WERI-Rb-1 (cell line): ENCODE results near the gene ATP11A.
"Not testable (repeated sequence)": the region's sequence is repeated elsewhere in the genome, so short reads cannot be mapped to it uniquely, and the experiment has no call there.

Experiments
- DNase-seq: peaks from one replicate; pipeline ENCODE4 v3.0.0-alpha.2; 2020
- H3K27ac ChIP-seq: fragments of 250-450 bp; sonication (Bioruptor Pico); 2 replicates; pipeline ENCODE4 v1.5.1; 2020; ENCODE audit warnings: mild to moderate bottlenecking, moderate library complexity
- H3K27me3 ChIP-seq: fragments of 250-450 bp; sonication (Bioruptor Pico); 2 replicates; pipeline ENCODE4 v1.5.1; 2021; ENCODE audit warnings: mild to moderate bottlenecking, low read depth, moderate library complexity; ENCODE audit not compliant: insufficient read depth, severe bottlenecking
- H3K36me3 ChIP-seq: fragments of 250-450 bp; sonication (Bioruptor Pico); 2 replicates; pipeline ENCODE4 v1.5.1; 2020; ENCODE audit warnings: mild to moderate bottlenecking, moderate library complexity
- H3K4me3 ChIP-seq: 2 replicates; pipeline ENCODE4 v1.5.1; 2011; ENCODE audit warnings: low read depth, mild to moderate bottlenecking, control low read depth, low read length
- H3K9me3 ChIP-seq: fragments of 250-450 bp; sonication (Bioruptor Pico); 2 replicates; pipeline ENCODE4 v1.5.1; 2021; ENCODE audit warnings: mild to moderate bottlenecking, moderate library complexity; ENCODE audit not compliant: severe bottlenecking
- TF ChIP-seq, protein P1 (sequence below): IDR thresholded peaks from 2 replicates; pipeline ENCODE4 v1.5.1; 2011; ENCODE audit warnings: low read depth, mild to moderate bottlenecking, control low read depth, inconsistent platforms, low read length

The ATP11A gene

DNA sequence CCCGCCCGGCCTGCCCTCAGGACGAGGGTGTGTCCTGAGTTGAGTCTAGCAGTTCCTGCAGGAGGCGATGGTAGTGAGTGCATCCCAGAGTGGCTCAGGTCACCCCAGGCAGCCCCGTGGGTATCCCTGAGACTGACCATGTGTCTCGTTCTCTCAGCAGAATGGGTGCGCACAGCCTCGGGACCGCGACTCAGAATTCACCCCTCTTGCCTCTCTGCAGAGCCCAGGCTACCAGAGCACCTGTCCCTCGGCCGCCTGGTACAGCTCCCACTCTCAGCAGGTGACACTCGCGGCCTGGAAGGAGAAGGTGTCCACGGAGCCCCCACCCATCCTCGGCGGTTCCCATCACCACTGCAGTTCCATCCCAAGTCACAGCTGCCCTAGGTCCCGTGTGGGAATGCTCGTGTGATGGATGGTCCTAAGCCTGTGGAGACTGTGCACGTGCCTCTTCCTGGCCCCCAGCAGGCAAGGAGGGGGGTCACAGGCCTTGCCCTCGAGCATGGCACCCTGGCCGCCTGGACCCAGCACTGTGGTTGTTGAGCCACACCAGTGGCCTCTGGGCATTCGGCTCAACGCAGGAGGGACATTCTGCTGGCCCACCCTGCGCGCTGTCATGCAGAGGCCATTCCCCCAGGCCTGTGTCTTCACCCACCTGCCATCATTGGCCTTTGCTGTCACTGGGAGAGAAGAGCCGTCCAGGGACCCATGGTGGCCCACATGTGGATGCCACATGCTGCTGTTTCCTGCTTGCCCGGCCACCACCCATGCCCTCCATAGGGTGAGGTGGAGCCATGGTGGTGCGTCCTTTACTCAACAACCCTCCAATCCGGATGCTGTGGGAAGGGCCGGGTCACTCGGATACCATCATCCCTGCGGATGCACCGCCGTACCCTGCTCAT, 192.1 kb downstream of the ATP11A start:
- DNase-seq, result no peak
- TF ChIP-seq, protein P1, sequence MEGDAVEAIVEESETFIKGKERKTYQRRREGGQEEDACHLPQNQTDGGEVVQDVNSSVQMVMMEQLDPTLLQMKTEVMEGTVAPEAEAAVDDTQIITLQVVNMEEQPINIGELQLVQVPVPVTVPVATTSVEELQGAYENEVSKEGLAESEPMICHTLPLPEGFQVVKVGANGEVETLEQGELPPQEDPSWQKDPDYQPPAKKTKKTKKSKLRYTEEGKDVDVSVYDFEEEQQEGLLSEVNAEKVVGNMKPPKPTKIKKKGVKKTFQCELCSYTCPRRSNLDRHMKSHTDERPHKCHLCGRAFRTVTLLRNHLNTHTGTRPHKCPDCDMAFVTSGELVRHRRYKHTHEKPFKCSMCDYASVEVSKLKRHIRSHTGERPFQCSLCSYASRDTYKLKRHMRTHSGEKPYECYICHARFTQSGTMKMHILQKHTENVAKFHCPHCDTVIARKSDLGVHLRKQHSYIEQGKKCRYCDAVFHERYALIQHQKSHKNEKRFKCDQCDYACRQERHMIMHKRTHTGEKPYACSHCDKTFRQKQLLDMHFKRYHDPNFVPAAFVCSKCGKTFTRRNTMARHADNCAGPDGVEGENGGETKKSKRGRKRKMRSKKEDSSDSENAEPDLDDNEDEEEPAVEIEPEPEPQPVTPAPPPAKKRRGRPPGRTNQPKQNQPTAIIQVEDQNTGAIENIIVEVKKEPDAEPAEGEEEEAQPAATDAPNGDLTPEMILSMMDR, result 0 out of 2 replicates have a peak, but pooled peaks have one; percentile 2
- Histone ChIP-seq H3K36me3 (peaks cover 25% of the 10 kb centered on the region), H3K9me3 (no peaks in the 10 kb centered on the region), H3K27ac (no peak overlapping the region), H3K27me3 (no peaks in the 10 kb centered on the region), H3K4me3 (no peak overlapping the region)

DNA sequence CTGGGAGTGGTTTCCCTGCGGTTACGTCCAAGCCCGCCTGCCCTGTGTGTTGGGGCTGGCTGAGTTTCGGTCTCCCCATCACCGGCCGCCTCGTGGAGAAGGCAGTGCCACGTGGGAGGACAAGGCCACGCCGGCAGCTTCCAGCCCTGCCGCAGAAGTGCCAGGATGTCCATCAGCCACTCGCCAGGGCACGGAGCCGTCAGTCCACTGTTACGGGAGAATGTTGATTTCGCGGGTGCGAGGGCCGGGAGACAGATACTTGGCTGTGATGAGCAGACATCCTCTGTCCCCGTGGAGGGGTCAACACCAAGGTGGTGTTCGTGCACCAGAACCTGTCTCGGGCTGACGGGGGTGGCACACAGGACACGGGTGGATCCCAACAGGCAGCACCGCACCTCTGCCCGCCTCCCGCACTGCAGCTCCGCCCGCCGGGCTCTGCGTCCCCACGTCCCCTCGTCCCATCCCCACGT, 192.8 kb downstream of the ATP11A start:
- H3K36me3 ChIP-seq, result peaks cover 24% of the 10 kb centered on the region
- H3K27ac ChIP-seq, result no peak overlapping the region
- DNase-seq, result no peak
- TF ChIP-seq, protein P1, result no peak
- no peak overlapping the region for H3K4me3 ChIP-seq
- H3K27me3 ChIP-seq, result no peaks in the 10 kb centered on the region
- no peaks in the 10 kb centered on the region for H3K9me3 ChIP-seq

DNA sequence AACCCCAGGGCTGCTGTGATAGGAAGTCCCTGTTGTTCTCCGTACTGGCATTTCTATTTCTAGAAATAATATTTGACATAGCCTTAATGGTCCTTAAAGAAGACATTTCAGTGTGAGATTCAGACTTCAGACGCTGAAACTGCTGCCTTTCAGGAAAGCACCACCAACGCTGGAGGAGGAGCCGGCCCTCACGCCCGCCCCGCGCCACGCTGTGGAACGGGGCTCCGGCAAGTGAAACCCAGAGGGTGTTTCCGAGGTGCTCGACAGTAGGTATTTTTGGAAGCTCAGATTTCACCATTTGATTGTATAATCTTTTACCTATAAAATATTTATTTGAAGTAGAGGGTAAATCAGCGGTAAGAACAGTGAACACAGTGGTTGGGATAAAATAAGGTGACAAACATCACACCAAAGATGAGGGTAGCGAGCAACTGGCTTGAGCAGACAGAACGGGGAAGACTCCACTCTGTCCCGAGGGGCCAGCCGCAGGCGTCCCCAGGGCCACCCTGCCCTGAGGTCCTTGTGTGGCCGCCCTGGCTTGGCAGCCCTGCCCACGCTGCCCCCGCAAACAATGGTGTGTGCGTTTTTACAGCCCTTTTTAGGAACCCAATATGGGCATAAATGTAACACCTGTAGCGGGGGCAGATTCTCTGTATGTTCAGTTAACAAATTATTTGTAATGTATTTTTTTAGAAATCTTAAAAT, 193.6 kb downstream of the ATP11A start:
- DNase-seq, result no peak
- TF ChIP-seq, protein P1, result no peak
- no peaks in the 10 kb centered on the region for H3K9me3 ChIP-seq
- peaks cover 20% of the 10 kb centered on the region for H3K36me3 ChIP-seq
- H3K4me3 ChIP-seq, result no peak overlapping the region
- no peaks in the 10 kb centered on the region for H3K27me3 ChIP-seq
- H3K27ac ChIP-seq, result no peak overlapping the region

DNA sequence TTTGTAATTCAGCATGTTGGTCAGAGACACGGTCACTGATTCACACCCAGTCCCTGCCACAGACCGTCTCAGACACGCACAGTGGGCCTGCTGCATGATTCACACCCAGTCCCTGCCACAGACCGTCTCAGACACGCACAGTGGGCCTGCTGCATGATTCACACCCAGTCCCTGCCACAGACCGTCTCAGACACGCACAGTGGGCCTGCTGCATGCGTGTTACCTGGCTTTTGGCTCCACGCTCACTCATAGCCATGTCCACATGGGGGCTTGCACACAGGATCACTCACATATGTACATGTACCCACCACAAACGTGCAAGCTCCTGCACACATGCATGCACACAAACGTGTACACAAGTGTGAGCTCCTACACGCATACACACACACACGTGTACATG, 194.9 kb downstream of the ATP11A start:
- H3K27me3 ChIP-seq, H3K9me3 ChIP-seq, DNase-seq, H3K27ac ChIP-seq, H3K4me3 ChIP-seq: not testable (repeated sequence)
- H3K36me3 ChIP-seq, result peaks cover 12% of the 10 kb centered on the region

DNA sequence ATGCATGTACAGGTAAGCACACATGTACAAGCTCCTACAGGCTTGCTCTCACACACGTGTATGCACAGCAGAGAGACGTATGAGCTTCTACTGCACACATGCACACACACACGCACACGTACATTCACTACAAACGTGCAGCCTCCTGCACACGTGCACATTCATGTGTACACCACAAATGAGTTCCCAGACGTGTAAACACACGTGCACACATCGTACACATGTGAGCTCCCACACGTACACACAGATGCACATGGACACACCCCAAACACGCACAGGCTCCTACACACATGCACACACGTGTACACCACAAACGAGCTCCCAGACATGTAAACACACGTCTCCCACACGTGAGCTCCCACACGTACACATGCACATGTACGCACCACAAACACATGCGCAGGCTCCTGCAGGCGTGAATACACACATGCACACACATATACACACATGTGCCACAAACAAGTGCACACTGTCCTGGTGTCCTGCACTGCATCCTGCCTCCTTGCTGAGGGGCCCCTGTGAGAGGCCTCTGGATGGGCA, 195.5 kb downstream of the ATP11A start:
- no peak overlapping the region for H3K4me3 ChIP-seq
- H3K27ac ChIP-seq, result peak overlapping the region; percentile 30; the same call in 1 of the 2 replicates
- no peaks in the 10 kb centered on the region for H3K27me3 ChIP-seq
- no peaks in the 10 kb centered on the region for H3K9me3 ChIP-seq
- peaks cover 9% of the 10 kb centered on the region for H3K36me3 ChIP-seq
- TF ChIP-seq, protein P1, result no peak
- no peak for DNase-seq

DNA sequence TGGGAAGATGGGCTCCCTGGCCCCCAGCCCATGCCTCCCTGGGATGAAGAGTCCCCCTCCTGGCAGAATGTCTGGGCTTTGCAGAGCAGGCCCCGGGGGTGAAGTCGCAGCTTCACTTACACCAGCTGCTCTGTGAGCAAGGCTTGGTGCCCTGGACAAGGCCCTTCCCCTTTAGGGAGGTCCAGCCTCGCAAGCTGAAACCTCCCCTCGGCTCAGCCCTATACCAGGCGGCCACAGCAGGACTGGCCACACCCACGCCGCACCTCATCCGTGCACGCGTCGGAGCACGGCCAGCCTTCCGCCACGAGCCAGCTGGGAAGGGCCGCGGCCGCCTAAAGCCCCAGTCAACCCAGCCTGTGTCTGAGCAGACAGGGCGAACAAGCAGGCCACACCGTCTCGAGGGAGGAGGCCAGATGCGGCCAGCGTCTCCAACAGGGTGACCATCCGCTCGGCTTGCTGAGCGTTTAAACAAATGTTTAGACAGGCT, 196.0 kb downstream of the ATP11A start:
- Histone ChIP-seq H3K9me3 (no peaks in the 10 kb centered on the region), H3K36me3 (peaks cover 4% of the 10 kb centered on the region), H3K4me3 (peak overlapping the region; percentile 38), H3K27ac (peak overlapping the region; percentile 68), H3K27me3 (no peaks in the 10 kb centered on the region)
- TF ChIP-seq, protein P1, result peak; percentile 35
- DNase-seq, result peak; percentile 100
